Stimulated activated naive CD8-positive, alpha-beta T cell treated with anti-CD3 and anti-CD28 coated beads, Interleukin-15, Interleukin-2, amounts not matched to agents 100 U/mL and 50 U/mL, for 24 hours (primary cell): Measurements from ENCODE around the gene MRGPRD.
"Not testable (repeated sequence)": the region's sequence is repeated elsewhere in the genome, so short reads cannot be mapped to it uniquely, and the experiment has no call there.

ENCODE experiments used
- ATAC-seq: fragments of 150-1000 bp; cut with Tn5 transposase; one replicate; pipeline ENCODE4 v1.10.0; 2021
- DNase-seq: peaks from one replicate; pipeline ENCODE4 v3.0.0; 2021

MRGPRD gene

DNA sequence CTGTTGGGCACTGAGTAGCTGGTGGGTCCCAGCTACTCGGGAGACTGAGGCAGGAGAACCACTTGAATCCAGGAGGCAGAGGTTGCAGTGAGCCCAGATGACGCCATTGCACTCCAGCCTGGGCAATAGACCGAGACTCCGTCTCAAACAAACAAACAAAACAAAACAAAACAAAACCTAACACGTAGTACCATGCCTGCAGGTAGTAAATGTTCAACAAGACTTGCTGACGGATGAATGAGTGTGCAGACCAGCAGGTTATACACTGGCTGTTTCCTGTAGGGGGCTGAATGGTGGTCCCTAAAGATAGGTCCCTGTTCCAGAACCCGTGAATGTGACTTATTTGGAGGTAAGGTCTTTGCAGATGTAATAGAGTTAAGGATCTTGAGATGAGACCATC lies 12.8 kb upstream of the MRGPRD start:
- DNase-seq, result no peak

DNA sequence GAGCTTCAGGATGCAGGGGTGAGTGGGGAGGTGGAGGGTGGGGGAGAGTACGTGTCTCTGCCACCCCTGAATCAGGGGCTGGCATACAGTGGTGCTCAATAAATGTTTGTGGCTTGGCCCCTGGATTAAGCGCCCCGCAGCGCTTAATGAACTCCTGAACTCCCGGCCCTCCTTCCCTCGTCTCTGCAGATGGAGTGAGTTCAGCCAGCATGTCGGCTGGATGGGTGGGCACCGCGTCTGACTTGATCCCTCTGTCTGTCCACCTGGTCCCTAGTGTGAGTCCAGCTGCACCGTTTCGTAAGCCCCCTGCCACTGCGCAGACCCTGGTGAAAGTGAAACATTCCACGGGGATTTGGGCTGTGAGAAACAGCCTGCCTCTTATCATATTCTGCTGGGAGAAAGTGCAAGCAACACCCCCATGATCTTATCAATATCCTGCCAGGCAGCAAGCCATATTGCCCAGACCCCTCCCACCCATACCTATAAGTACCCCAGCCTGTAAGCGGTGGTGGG lies 12.0 kb upstream of the MRGPRD start:
- ATAC-seq (no peak), DNase-seq (no peak)

More for the DNA sequence above, 12.8 kb upstream of the MRGPRD start:
- ATAC-seq, result no peak

DNA sequence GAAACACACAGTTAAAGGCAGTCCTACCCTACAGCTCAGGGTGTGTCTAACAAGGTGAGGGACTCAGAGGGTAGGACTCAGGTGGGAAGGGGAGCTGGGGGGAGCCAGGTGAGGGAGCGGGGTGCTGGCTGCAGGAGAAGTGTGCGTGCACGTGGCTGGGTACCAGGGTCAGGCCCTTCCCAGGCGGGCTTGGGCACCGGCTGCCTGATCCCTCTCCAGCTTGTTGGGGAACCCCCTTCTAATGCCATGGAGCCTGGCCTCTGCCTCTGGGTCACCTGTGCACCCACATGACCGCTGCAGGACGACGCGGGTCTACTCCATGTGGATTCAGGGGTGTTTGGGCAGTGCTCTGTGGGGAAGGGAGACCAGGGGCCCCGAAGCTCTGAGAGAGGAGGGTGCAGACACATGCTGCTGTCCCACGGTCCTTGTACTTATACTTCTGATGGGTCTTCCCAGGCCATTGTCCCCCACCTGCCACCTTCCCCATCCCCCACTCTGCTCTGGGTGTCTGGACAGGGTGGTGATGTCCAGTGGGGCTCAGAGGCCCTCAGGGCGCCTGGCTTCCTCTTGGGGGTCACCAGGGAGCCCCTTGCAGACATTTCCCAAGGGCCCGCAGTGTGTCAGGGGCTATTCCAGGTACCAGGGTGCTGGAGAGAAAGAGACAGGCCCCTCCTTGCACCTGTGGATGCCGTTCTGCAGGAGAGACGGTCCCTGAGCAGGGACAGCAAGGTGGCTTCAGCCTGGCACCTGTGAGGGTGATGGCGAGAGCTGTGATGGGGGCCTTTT lies 10.4 kb upstream of the MRGPRD start:
- ATAC-seq, result no peak
- no peak for DNase-seq

DNA sequence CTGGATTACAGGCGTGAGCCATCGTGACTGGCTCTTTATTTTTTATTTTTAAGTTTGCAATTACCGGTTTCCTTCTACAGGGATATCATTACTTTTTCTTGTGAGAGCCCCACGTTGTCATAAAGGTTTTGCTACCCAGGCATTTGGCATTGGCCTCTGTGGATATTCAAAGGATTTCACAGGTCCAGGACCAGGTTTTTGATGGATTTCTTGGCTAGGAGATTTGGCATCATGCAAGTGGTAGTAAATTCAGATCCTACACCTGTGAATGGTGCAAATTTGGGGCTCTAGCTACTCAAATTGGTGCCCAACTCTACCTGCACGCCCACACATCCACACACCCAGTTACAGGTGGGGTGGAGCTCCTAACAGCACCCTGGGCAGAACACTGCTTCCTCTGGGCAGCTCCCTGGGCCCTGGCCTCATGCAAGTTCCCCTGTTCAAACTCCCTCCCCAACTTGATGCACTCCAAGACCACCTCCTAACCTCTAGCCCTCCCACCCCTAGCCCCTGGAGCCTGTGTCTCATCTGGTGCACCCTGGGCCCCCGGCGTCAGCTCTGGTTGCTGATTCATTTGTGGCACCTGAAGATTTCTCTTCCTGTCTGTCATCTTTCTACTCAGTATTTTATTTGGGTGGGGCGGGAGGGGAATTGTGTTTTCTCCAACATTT lies 9.3 kb upstream of the MRGPRD start:
- DNase-seq (no peak), ATAC-seq (no peak)

DNA sequence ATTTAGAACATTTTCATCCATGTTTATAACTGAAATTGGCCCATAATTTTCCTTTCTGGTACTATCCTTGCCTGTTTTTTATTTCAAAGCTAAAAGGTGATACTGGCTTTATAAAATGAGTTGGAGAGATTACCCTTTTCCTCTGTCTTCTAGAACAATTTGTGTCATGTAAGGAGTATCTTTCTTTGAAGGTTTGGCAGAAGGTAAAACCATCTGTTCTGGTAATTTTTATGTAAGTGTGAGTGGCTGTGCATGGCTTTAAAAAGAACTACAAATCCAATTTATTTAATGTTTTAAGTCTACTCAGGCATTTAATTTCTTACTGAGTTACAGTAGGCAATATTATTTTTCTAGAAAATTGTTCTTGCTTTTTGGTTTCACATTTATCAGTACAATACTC lies 7.7 kb upstream of the MRGPRD start:
- ATAC-seq, result no peak
- no peak for DNase-seq

DNA sequence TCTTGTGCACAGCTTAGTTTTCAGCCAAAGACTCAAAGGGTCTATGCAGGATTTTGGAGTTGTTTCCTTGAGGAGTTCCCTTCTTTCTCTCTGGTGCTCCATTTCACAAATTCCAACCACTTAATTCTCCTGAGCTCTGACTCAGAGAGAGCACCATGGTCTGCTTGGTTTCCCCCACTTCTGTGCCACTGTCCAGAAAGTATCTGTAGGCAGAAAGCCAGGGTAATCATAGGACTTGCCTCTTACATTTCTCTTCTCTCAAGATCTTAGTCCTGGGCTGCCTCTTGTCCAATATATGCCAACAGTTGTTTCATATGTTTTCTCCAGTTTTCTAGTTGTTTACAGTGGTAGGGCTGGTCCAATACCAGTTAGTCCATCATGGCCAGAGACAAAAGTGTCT lies 6.4 kb upstream of the MRGPRD start:
- DNase-seq (no peak), ATAC-seq (no peak)

DNA sequence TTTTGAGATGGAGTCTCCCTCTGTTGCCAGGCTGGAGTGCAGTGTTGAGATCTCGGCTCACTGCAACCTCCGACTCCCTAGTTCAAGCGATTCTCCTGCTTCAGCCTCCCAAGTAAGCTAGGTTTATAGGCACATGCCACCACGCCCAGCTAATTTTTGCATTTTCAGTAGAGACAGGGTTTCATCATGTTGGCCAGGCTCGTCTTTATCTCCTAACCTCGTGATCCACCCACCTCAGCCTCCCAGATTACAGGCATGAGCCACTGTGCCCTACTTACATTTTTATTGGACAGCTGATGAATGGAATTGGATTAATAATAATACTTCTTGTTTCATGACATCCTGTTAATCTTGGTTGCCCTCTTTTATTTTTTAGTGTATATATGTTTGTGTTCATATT lies 3.0 kb upstream of the MRGPRD start:
- ATAC-seq, result no peak
- no peak for DNase-seq

DNA sequence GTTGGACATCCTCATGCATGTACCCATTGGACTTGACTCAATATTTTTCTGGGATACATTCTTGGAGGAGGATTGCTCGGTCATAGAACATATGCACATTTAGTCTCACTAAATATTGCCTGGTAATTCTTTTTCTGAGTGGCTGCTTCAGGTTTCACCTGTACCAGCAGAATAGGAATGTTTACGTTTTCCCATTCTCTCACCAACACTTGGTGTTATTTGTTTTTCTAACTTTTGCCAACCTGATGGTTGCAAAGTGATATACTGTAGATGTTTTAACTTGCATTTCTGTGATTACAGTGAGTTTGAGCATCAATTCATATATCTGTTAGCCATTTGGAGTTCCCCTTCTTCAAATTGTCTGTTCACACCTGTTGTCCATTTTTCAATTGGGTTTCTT lies 1.3 kb upstream of the MRGPRD start:
- DNase-seq (no peak), ATAC-seq (no peak)

DNA sequence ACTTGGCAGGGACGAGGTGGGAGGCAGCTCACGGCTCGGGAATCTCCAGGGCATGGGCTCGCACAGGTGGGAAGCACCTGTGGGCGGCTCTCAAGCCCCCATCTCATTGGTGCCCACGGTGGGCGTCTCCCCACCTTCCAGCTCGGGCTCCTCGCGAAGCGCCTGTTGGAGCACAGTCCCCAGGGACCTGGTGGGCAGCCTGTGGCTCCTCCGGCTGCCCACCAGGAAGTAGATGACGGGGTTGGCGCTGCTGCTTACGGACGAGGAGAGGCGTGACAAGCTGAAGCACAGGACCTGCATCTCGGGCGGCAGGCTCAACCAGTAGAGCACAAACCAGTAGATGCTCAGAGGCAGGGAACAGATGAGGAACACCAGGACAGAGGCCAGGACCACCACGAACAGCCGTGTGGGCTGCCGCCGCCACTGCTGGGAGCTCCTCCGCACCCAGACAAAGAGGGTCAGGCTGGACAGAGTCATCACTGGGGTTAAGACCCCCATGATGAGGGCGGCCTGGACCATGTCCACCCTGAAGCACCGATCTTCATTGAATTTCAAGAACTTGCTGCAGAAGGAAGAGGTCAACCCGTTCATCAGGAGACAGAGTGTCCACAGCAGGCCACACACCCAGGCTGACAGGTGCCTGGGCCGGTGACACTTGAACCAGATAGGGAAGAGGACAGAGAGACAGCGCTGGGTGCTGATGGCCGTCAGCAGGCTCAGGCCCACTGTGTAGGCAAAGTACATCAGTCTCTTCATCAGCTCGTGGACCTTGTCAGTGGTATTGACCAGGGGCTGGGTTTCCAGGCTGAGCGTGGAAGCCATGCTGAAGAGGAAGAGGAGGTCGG lies 633 bp downstream of the MRGPRD start:
- DNase-seq (no peak), ATAC-seq (no peak)

DNA sequence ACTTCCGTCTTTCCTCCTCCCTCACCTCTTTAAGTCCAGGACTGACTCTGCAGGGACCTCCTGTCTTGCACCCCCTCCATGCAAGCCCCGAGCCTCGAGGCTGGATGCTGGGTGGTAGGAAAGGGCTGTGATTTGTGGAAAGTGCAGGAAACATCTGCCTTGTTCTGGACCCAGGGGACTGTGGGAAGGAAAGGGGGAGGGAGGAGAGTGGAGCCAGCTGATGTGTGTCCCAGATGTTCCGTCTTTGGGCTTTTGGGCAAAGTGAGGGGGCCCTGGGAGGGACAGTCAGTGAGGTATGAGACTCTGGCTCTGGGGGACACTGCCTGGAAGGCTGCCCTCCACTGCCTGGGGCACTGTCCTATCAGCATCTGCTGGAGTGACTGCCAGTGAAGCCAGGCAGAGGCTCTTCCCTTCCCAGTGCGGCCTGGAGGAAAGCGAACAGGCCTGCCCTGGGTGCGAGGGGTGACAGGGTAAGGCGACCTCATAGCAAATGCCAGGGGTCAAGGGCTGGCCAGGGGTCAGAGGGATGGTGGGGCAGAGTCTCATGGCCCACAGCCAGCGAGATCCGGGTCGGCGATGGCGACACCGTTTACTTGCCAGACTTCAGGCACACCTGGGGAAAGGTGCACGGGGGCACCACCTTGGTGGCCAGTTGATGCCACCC lies 1.7 kb downstream of the MRGPRD start:
- no peak for ATAC-seq
- DNase-seq, result no peak

DNA sequence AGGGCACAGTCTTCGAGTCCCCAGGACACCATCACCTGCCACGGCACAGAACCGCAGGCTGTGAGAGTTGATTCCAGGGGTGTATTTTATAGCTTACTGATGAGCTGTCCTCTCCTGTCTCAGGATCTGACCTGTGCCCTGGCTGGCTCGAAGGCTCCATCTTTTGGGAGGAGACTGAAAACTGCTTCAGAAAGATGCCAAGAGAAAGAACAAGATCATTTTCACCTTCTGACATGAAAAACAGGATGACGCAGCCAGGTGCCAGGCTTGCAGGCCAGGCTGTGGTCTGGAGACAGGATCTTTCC lies 2.2 kb downstream of the MRGPRD start:
- DNase-seq (no peak), ATAC-seq (no peak)

DNA sequence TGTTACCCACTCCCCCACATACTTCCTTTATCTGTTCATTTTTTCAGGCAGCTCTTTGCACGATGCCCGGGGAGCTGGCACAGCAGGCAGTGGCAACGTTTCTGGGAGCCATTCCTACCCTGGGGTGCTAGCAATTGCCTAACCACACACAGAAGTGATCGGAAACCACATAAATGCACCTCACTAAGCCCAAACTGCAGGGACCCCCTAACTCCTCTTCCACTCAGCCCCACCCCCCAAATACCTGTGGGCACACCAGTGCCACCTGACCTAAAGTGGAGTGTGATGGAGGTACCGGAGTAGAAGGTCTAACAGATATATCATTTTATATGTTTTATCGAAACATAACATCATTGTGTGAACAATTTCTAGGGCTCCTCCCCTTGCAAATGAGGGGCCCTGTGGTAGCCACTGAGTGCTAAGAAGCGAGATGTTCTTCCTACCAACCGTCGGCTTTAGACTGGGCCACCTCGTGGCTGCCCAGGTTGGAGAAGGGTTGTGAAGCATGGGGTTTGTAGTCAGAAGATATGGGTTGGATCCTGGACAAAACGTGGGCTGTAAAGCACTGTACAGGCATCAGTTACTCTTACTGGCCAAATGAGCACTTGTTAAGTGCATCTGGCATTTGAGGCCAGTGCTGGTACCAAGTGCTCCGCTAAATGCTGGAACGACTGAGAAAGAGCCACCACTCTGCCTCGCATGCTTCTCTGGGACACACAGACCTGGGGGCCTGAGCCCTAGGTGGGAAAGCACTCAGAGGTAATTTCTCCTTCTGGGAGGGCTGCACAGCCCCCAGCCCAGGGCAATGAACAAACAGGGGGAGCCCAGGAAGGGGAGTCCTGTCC lies 2.8 kb downstream of the MRGPRD start:
- ATAC-seq (no peak), DNase-seq (no peak)

DNA sequence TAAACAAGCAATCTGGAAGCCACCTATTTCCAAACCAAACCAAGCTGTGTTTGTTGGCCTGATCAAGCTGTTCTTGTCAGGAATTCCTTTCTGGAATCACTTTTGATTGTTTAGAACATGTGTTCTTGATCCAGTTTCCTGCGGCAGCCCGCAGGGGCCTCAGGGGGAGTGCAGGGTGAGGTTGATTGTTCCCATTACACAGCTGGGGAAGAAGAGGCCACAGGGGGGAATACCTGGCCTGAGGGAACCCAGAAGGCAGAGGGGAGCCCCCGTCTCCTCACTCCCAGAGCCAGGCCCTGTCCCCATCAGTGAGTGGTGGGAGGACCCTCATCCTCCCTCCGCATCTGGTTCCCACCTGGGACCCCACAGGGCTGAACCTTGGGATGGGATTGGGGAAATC lies 4.2 kb downstream of the MRGPRD start:
- no peak for DNase-seq
- no peak for ATAC-seq

DNA sequence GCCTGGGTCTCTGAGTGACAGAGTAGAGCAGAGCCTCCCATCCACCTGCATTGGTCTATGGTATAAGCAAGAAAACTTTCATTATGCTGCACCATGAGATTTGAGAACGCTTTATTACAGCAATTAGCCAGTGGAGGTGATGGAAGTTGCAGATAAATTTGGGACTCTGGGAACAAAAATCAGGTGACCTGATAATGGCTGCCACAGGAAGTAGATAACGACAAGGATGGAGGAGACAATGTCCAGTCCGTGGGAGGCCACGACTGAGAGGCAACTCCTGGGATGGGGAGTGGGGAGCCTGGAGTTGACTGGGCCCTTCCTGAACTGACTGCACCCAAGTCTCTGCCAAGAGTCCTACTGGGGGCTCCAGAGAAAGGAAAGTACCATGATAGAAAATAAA lies 4.7 kb downstream of the MRGPRD start:
- DNase-seq (no peak), ATAC-seq (no peak)

DNA sequence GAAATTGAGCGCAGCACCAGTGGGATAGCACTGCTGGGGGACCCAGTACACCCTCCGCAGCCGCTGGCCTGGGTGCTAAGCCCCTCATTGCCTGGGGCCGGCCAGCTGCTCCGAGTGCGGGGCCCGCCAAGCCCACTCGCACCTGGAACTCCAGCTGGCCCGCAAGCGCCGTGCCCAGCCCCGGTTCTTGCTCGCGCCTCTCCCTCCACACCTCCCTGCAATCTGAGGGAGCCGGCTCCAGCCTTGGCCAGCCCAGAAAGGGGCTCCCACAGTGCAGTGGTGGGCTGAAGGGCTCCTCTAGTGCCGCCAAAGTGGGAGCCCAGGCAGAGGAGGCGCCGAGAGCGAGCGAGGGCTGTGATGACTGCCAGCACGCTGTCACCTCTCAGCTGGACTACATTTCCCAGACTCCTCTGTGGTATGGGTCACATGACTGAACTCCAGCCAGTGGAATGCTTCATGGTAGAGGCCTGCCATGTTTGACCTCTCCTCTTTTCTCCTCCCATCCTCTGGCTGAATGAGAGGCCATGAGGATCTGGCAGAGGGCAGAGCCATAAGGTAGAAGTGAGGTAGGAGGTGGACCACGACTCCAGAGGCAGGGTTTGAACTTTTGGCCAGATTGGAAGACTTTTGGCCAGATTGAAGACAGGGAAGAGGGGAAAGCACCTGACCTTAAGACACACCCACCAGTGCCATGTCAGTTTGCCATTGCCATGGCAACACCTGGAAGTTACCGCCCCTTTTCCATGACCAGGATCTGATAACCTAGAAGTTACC lies 6.2 kb downstream of the MRGPRD start:
- peak; percentile 77 for ATAC-seq
- no peak for DNase-seq

DNA sequence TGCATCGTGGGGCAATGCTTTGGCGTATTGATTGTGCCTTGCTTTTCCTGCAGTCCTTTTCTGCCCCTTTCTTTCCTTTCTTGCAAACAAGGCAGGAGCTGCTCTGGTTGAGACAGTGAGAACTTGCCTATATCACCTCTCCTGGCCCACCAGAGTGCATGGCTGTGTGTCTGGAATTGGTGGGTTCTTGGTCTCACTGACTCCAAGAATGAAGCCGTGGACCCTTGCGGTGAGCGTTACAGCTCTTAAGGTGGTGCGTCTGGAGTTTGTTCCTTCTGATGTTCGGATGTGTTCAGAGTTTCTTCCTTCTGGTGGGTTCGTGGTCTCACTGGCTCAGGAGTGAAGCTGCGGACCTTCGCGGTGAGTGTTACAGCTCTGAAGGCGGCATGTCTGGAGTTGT lies 7.1 kb downstream of the MRGPRD start:
- ATAC-seq, DNase-seq: not testable (repeated sequence)

DNA sequence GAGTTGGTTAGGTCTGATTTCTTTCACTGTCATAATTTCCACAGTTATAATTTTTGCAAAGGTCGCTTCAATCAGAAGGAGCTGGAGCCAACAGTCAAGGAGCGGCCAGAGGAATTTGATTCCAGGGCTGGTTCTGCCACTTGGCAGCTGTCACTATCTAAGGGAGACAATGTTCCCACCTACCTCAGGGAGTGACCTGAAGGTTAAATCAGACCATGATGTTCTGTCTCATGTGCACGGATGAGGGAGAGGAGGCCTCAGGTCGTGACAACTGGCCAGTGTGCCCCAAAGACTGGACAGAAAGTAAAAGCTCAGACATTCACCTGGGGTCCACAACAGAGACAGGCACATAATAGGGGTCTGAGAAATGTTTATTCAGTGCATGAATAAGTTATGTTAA lies 7.6 kb downstream of the MRGPRD start:
- ATAC-seq, result no peak
- no peak for DNase-seq

DNA sequence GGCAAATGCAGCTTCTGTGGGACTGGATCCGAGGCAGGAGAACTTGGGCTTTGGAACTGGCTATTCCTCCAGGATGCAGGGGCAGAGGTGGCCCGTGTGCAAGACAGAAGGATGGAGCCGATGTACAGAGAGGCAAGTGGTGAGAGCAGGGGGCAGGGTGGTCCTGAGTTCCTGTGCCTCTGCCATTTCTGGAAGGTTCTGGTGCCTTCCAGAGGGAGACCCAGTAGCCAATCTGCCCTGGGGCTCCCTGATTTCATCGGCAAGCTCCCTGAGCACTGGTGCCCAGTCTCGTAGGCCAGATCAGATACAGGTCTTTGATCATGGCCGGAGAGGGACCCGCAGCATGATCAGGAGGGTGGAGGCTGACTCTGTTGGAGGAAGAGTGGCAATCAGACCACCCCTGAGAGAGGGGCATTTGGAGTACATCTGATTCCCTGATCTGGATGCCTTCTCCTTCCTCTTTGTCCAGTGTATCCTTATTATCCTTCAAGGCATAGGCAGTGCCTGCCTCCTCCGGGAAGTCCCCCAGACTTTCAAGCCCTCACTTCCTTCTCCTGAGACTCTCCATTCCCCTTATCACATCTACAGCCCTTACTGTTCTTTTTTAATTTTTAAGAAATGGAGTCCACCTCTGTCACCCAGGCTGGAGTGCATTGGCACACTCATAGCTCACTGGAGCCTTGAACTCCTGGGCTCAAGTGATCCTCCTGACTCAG lies 9.7 kb downstream of the MRGPRD start:
- ATAC-seq (peak; percentile 19), DNase-seq (no peak)

DNA sequence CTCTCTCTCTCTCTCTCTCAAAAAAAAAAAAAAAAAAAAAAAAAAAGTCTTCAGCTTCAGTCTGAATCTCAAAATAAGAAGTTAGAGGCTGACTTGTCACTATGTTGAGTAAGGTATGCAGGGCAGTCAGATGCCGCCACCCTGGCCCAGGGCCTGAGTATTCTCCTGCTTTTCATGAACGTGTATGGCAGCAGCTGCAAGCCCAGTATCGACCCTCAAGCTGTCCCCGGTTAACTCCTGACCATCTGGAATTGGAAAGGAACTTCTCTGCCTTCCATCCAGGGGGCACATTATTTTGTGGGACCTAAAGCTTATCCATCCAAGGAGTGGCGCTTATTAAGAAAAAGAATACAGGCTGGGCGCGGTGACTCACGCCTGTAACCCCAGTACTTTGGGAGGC lies 11.4 kb downstream of the MRGPRD start:
- no peak for ATAC-seq

More for the DNA sequence above, 11.4 kb downstream of the MRGPRD start:
- DNase-seq, result no peak
